Upper lobe of right lung (tissue), 1 donor: ENCODE results near the gene PRKCA. TPM values are rescaled to one million over a fixed set of nuclear protein-coding genes. Genes with fewer than 3 reads are reported as not detected.

Experiments
- ATAC-seq: fragments of 200-7000 bp; cut with Tn5 transposase; one replicate; pipeline ENCODE4 v1.9.1; 2020; ENCODE audit warnings: mild to moderate bottlenecking, moderate library complexity
- DNase-seq: peaks from one replicate; pipeline ENCODE4 v3.0.0-alpha.2; 2020
- H3K27ac ChIP-seq: fragments of 200-600 bp; one replicate; pipeline ENCODE4 v1.8.0; 2022
- H3K27me3 ChIP-seq: fragments of 200-600 bp; one replicate; pipeline ENCODE4 v1.8.0; 2022; ENCODE audit warnings: mild to moderate bottlenecking
- H3K36me3 ChIP-seq: fragments of 200-600 bp; one replicate; pipeline ENCODE4 v1.8.0; 2022
- H3K4me1 ChIP-seq: fragments of 200-600 bp; one replicate; pipeline ENCODE4 v1.8.0; 2022
- H3K4me3 ChIP-seq: fragments of 200-600 bp; one replicate; pipeline ENCODE4 v1.8.0; 2022; ENCODE audit warnings: mild to moderate bottlenecking
- H3K9me3 ChIP-seq: fragments of 200-600 bp; one replicate; pipeline ENCODE4 v1.8.0; 2022
- intact Hi-C: fragments of 100-400 bp; cut with DNase I; formaldehyde crosslinking; loops from one replicate; pipeline ENCODE4 v1.11.0; 2022
- total RNA-seq: library from RNA; stranded (reverse); fragmentation: NEBNext Ultra II Directional; extraction: Animal tissue kit (Norgen Biotek cat#: 25700); gene quantifications from one replicate; pipeline ENCODE4 v1.2.1, GENCODE V29; 2021
- TF ChIP-seq, protein P1 (sequence below): fragments of 200-600 bp; IDR thresholded peaks from one replicate; pipeline ENCODE4 v1.8.0; 2022; ENCODE audit warnings: antibody characterized with exemption
- donor health status: DM: no; HTN: yes; CAD: no; lungs with severe emphysema.

Gene PRKCA
- total RNA-seq, 1 donor from 2014 or later = 43.4 TPM

DNA sequence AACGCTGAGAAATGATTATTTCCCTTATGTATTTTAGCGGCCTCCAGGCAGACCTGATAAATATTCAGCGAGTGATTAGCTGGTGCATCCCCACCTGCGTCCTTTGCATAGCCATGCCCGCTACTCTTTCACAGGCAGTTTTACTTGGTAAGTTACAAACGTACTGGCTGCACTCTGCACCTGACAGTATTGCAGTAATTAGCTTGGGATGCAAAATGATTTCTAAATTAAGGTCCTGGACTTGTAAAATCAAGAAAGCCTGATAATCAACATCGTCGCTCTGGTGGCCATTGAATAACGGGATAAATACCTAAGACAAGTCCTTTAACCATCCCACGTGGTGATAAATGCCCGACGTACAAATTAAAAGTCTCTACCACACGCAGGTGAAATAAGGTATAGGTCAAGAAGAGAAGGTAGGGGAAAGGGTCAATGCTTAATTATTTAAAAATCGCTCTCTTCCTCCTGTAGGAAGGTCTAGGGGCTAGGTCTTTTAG, 998 bp upstream of the PRKCA start:
- intact Hi-C loops = no loop called here
- ATAC-seq (no peak), DNase-seq (no peak)
- Histone ChIP-seq H3K27me3 (no peaks in the 10 kb centered on the region), H3K36me3 (no peaks in the 10 kb centered on the region), H3K4me1 (peaks cover 12% of the 10 kb centered on the region), H3K4me3 (peak overlapping the region; percentile 73), H3K27ac (peak overlapping the region; percentile 64), H3K9me3 (no peaks in the 10 kb centered on the region)
- TF ChIP-seq, protein P1, sequence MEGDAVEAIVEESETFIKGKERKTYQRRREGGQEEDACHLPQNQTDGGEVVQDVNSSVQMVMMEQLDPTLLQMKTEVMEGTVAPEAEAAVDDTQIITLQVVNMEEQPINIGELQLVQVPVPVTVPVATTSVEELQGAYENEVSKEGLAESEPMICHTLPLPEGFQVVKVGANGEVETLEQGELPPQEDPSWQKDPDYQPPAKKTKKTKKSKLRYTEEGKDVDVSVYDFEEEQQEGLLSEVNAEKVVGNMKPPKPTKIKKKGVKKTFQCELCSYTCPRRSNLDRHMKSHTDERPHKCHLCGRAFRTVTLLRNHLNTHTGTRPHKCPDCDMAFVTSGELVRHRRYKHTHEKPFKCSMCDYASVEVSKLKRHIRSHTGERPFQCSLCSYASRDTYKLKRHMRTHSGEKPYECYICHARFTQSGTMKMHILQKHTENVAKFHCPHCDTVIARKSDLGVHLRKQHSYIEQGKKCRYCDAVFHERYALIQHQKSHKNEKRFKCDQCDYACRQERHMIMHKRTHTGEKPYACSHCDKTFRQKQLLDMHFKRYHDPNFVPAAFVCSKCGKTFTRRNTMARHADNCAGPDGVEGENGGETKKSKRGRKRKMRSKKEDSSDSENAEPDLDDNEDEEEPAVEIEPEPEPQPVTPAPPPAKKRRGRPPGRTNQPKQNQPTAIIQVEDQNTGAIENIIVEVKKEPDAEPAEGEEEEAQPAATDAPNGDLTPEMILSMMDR = no peak

DNA sequence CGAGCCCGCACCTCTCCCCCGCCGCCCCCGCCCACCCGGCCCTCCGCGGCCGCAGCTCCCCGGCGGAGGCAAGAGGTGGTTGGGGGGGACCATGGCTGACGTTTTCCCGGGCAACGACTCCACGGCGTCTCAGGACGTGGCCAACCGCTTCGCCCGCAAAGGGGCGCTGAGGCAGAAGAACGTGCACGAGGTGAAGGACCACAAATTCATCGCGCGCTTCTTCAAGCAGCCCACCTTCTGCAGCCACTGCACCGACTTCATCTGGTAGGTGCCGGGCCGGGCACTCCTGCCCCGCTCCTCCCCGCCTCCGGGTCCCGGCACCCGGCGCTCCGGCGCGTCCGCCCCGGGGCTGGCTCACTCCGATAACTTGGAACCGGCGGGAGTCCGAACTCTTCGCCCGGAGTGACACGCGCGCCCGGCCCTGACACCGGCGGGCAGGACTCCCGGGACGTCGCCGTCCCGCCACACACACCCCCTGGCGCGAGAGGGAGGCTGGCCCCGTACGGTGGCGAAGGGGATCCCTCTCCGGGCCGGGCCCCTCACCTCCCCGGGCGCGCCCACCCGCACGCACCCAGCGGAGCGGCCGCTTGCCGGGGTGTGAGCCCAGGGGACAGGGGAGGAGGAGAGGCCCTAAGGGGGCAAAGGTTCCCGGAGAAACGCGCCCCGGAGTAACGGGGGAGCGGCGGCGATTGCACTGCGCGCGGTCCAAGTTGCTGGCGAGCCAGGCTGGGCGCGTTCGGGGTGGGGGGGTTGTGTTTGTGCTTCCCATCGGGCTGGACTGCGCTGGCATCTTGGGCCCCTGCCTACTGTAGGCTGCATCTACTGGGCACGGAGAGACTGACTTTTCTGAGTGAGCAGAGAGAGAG, 581 bp downstream of the PRKCA start:
- ATAC-seq = peak; percentile 65
- Histone ChIP-seq H3K4me1 (peaks cover 12% of the 10 kb centered on the region), H3K27ac (peak overlapping the region; percentile 12), H3K27me3 (no peaks in the 10 kb centered on the region), H3K9me3 (no peaks in the 10 kb centered on the region), H3K4me3 (peak overlapping the region; percentile 90), H3K36me3 (no peaks in the 10 kb centered on the region)
- DNase-seq = peak; percentile 83
- intact Hi-C loops = no loop called here
- TF ChIP-seq, protein P1 = no peak

DNA sequence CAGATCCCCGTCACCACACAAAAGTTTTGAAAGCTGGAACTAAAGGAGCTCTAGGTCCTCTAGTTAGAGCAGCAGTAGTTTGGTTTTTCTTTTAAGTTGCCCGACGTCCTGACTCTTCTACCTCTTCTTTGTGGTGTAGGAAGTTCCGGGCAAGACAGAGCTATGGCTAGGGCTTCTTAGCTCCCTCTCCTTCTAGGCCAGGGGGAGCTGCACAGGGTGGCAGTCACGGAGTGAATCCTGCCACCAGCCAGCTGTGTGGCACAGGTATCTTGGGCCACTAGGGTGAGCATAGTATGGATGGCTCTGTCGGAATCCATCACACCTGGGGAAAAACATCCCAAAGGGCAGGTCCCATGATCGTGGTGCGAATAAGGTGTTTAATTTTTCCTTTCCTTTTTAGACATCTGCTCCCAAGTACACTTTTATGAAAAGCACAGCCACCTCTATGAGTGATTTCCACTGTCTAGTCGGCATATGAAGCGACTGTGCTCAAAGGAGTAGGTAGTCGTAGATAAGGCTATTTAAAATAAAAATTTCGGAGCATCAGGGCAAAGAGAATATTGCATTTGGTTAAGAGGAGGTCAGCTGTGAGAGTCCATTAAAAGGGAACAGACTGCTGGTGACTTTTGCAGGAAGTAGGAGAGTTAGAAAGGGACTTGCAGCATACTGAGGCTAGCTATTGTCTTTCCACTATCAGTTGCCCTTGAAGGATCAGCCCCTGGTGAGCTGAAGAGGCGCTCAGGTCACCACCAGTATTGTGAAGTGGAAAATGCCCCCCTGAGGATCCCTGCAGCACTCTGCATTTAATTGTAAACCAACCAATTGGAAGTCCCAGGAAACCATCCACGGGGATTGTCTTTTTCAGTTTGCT, 2.1 kb downstream of the PRKCA start:
- no peaks in the 10 kb centered on the region for H3K9me3 ChIP-seq
- no peak for ATAC-seq
- H3K4me1 ChIP-seq = peaks cover 12% of the 10 kb centered on the region
- intact Hi-C loops = no loop called here
- TF ChIP-seq, protein P1 = no peak
- DNase-seq = no peak
- no peaks in the 10 kb centered on the region for H3K27me3 ChIP-seq
- H3K36me3 ChIP-seq = no peaks in the 10 kb centered on the region
- H3K27ac ChIP-seq = peak overlapping the region; percentile 39
- H3K4me3 ChIP-seq = peak overlapping the region; percentile 90

DNA sequence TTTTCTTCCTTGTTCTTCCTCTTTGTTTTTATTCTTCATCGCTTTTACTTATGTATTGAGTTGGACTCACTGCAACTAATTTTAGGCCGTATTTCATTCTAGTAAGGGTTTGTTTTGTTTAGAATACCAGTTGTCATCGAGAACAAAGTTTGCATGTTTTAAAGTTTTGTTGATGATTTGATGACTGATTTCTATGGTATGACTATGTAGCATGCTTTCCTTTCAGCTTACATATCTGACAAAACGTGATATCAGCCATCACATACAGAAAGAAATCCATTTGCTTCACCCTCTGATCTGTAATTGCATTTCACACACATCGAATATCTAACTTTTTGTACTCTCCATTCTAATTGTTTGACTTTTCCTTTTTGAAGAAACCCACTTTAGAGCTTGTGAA, 4.0 kb downstream of the PRKCA start:
- no peak for DNase-seq
- no peaks in the 10 kb centered on the region for H3K27me3 ChIP-seq
- TF ChIP-seq, protein P1 = no peak
- no peaks in the 10 kb centered on the region for H3K9me3 ChIP-seq
- H3K36me3 ChIP-seq = no peaks in the 10 kb centered on the region
- intact Hi-C loops = no loop called here
- no peak for ATAC-seq
- no peak overlapping the region for H3K27ac ChIP-seq
- H3K4me3 ChIP-seq = no peak overlapping the region
- peaks cover 9% of the 10 kb centered on the region for H3K4me1 ChIP-seq

DNA sequence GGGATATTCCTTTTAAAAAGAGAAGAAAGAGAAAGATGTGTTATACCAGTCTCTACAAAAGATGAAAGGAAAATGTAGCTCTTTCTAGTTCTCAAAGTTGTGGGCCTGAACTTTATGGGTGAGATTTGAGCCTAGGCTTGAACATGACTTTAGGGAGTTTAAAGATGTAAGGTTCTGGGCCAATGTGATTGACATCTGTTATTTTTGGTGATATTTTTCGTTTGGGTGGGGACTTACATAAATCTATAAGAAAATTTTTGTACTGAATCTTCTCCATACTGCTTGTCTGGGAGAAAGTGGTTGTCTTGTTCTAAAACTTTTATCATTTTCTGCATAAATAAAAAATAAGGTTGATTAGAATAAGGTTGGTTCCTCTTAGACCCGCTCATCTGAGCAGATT, 4.8 kb downstream of the PRKCA start:
- Histone ChIP-seq H3K4me3 (no peak overlapping the region), H3K4me1 (peaks cover 6% of the 10 kb centered on the region), H3K27me3 (no peaks in the 10 kb centered on the region), H3K36me3 (no peaks in the 10 kb centered on the region), H3K9me3 (no peaks in the 10 kb centered on the region), H3K27ac (no peak overlapping the region)
- TF ChIP-seq, protein P1 = no peak
- ATAC-seq (no peak), DNase-seq (no peak)
- intact Hi-C loops = no loop called here
